ENCODE results near the gene PXT1. TPM values are rescaled to one million over a fixed set of nuclear protein-coding genes. Genes with fewer than 3 reads are reported as not detected.
"Not testable (repeated sequence)": the region's sequence is repeated elsewhere in the genome, so short reads cannot be mapped to it uniquely, and the experiment has no call there.

The PXT1 gene
- polyA plus RNA-seq, 1 donor, result 0.08 TPM

DNA sequence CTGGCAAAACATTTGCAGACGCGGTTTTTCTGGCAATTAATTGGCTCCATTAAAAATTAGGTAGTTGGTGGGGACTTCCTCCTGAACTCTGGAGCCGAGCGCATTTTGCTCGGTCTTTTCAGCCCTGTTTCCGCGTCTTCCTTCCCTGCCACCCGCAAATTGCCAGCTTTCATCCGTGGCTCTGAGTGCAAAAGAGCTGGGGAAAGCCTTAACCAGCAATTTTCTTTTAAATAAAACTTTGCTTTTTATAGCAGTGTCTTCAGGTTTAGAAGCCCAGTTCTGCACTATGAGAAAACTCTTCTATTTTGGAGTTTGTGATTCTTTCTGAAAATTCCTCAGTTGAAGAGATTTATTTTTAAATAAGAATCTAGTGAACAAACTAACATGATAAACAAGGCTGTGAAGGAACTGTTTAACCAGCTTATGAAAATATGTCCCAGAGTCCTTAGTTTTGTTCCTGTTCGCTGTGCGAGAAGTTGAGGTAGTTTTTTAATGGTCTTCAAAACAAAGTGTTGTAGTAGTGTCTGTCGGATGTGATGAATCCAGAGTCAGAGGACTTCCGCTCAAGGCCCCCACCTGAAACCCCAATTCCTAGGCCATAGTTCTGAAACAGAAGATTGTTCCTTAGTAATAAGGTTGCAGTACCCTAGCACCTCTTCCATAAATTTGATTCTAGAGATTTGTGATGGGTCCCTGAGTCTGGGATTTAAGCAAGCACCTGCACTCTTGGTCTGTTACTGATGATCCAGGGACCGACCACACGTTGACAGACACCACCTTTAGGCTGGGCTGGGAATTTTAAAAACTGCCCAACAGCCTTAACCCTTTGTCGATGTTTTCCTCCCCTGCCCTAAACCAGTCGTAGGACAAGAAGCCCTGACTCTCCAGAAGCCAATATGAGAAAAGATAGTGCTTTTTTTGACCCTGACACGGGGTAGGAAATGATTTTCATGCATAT is 1.1 kb upstream of the PXT1 start:
- no peak for DNase-seq (ENCODE audit: low read depth)

DNA sequence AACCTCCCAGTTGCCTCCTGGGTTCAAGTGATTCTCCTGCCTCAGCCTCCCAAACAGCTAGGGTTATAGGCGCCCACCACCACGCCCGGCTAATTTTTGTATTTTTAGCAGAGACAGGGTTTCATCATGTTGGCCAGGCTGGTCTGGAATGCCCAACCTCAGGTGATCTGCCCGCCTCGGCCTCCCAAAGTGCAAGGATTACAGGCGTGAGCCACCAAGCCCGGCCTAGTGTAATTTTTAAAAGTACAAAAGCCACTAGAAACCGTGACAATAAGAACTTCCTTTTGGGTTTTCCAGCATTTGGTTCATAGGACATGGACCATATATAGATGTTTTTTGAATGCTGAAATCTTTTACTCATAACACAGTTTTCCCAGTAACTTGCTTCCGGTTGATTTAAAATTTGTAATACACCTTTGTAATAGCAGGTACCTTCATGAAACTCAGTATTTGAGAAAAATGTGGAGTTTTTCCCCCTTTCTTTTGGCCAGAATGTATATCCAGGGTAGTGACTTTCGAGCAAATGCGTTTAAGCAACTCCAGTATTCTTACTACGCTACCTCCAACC is 467 bp downstream of the PXT1 start:
- no peak for DNase-seq (ENCODE audit: low read depth)

DNA sequence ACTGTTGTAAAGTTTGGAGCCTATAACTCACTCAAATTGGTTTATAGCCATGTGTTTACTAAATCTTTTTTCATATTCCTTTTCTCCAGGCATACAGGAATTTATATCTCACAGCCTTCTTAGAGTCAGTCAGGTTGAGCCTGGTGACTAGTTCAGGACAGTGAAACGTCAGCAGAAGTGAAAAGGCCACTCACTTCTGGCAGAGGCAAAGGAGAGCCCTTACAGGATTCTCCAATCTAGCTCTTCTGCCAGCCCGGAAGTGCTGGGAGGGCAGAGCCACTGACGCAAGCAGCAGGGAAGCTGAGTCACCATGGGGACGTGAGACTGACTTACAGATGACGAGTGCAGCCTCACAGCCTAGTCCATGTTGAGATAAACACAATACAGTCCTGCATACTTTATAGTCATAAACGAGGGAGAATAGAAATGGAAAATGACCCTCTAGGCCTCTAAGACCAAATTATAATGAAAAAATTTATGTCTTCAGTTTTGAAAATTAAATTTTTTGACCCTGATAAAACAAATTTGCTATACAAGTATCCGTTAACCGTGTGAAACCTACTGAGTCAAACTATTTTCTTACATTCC is 1.3 kb downstream of the PXT1 start:
- no peak for DNase-seq (ENCODE audit: low read depth)

DNA sequence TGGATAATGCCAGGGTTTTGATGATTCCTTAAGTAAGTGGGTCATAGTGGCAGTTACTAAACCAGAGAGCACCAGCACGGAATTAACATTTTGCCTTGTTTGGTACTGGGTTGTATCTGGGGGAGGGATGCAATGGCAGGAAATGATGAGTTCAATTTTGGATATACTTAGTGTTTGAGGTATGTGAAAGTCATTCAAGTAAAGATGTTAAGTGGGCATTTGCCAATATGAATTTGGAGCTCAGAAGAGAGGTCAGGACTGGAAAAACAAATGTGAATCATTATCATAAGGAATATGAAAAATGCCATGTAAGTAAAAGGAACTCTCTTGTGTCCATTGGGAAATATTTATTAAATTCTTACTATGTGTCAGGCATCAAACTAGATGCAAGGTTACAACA is 6.2 kb downstream of the PXT1 start:
- no peak for DNase-seq (ENCODE audit: low read depth)

DNA sequence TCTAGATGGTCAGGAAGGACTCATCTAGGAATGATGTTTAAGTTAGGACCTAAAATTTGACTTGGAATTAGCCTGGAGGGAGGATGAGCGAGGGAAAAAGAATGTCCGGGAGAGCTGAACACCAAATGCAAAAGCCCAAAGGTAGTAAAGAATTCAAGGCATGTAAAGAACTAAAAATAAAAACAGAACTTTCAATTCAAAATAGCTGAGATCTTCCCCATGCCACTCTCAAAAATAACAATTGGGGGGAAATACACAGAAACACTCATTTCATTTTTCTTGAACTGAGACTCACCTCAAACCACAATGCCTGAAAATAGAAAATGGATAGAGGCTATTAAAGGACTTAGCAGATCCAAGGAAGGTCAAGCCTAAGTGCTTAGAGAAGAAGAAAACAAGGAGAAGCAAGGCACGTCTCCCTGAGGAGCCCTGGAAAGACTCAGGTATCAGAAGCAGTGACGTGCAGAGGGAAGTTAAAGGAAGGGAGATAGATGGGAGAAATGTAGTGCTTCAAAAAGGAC is 10.4 kb downstream of the PXT1 start:
- DNase-seq (ENCODE audit: low read depth), result no peak

DNA sequence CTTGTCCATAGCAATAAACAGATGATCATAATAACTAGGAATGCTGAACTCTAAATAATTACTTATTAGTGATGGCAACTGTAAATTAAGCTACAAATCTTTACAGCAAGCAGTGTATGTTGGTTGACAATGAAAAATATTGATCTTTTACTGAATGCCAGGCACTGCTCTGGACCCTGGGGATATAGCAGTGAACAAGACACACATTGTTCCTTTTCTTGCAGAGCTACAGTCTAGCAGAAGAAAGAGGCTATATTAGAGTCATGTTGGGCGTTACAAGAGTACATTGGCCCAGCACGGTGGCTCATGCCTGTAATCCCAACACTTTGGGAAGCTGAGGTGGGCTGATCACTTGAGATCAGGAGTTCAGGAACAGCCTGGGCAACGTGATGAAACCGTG is 11.5 kb downstream of the PXT1 start:
- no peak for DNase-seq (ENCODE audit: low read depth)

DNA sequence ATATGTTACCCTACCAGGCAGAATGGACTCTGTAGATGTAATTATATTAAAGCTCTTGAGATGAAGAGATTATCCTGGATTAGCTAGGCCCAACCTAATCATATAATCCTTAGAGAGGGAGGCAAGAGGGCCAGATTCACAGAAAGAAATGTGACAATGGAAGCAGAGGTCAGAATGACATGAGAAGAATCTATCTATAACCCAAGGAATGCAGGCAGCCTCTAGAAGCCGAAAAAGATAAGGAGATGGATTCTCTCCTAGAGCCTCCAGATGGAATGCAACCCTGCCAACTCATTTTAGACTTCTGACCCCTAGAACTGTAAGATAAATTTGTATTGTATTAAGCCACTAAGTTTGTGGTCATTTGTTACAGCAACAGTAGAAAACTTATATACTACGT is 12.3 kb downstream of the PXT1 start:
- no peak for DNase-seq (ENCODE audit: low read depth)

DNA sequence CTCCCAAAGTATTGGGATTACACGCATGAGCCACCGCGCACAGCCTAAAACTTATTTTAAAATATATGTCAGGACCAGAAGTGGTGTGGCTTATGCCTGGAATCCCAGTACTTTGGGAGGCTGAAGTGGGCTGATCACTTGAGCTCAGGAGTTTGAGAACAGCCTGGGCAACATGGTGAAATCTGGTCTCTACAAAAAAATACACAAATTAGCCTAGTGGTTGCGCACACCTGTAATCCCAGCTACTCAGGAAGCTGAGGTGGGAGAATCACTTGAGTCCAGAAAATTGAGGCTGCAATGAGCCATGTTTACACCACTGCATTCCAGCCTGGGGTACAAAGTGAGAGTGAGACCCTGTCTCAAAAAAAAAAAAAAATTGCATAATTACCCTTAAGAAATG is 13.7 kb downstream of the PXT1 start:
- no peak for DNase-seq (ENCODE audit: low read depth)

DNA sequence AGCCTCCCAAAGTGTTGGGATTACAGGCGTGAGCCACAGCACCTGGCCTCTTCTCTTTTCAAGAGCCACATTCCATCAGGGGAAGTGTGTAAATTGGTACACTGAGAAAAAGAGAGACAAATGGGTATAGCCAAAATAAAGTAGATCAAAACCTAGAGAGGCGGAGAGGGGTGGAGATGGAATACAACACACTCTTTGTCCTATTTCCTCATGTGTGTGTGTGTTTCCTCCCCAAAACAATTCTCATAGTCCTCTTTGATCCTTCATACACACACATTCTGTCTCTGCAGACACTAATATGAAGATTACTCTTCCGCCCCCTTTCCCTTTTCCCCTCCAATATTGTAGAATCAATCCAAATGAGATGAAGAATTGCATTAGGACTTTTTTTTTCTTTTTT is 16.0 kb downstream of the PXT1 start:
- DNase-seq (ENCODE audit: low read depth), result no peak

DNA sequence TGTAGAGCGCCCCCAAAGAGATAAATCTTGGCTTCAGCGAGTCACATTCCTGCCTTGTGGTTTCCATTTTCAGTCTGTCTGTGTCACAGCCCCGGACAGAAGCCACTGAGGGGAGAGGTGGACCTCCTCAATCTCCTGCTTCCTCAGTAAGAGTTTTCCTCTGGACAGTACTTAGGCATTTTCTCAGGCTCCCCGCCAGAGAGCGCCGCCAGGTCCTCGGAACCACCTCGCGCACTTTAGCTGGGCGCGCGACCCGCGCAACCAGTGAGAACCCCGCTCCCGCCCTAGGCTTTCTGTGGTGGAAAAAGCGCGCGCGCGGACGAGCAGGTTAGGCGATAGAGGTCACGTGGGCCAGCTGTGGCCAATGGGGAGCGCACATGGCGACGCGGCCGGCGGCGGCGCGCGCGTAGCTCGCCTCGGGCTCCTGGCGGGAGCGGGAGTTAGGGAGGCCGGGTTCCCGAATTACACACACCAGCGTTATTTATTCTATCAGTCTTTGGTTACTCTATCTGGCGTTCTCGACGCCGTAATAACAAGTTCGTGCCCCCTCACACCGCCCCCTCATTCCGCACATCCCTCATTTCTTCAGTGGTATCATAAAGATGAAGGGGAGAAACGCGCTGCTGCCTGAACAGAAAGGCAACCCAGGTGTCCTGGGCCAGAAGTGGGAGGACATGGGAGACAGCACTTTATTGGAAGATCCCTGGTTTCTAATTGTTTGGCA is 19.4 kb downstream of the PXT1 start:
- DNase-seq (ENCODE audit: low read depth), result peak; percentile 93

DNA sequence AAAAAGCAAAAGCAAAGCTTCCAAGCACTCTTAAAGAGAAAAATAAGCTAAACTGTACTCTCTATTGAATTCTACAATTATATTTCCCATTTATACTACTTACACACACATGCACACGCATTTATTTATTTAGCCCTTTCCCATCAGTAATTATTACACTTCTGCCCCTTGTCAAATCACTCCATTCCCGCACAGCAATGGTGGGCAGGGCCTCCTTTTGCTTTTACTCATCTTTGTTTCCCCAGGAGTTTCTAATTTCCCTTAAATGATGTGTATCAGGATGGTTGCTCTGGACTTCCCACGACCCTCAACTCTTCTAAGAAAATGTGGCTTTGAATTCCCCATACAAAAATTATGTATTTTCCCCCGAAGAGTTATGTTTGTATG is 19.9 kb downstream of the PXT1 start:
- DNase-seq (ENCODE audit: low read depth), result no peak

DNA sequence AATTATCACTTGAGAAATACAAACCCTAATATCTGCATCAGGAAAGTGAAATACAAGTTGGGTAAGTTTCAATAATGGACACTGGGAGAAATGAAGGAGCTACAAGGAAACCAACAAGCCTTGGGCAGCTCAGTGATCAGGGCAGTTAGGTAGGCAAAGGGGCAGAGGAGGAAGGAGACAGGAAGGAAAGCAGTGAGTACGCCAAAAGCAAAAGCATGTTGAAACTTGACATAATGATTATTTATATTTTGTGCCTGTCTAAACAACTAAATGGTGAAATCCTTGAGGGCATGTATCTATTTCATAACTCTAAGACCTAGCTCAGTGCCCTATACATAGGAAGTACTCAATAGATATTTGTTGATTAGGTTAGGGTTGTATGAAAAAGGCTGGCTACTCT is 23.3 kb downstream of the PXT1 start:
- DNase-seq (ENCODE audit: low read depth), result no peak

DNA sequence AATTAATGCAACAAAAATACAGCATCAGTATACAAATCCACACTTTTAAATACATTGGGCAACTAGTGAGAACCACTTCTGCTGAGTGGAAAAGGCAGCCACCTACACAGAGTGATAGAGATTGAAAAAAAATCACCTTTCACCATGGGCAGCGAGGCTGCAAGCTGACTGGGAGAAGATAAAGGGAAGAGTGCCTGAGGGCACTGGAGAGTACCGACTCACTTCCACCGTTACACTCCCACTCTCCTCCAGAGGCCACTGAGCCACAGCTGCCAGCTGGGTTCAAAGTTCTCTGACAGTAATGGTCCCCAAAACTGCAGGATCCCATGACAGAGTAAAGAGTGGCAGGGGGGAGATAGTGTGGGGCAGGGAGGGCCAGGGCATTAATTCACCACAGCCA is 24.1 kb downstream of the PXT1 start:
- no peak for DNase-seq (ENCODE audit: low read depth)

DNA sequence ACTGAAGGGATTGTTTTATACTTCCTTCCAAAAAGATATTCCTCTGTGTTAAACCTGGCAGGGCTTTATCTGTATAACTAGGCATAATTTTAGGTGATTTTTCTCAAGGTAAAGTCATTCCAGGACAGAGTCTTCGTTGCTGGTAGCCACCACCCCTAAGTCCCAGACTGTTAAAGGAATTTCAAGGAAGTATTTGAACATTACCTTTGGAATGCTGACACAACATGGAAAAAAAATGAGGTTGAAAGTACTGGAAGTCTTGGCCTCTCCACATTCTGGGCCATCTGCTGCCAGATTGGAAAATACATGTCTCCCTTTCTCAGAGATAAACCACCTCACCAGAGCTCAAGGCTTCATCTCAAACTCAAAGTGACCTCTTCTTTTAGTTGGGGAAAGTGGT is 28.2 kb downstream of the PXT1 start:
- DNase-seq (ENCODE audit: low read depth), result no peak

DNA sequence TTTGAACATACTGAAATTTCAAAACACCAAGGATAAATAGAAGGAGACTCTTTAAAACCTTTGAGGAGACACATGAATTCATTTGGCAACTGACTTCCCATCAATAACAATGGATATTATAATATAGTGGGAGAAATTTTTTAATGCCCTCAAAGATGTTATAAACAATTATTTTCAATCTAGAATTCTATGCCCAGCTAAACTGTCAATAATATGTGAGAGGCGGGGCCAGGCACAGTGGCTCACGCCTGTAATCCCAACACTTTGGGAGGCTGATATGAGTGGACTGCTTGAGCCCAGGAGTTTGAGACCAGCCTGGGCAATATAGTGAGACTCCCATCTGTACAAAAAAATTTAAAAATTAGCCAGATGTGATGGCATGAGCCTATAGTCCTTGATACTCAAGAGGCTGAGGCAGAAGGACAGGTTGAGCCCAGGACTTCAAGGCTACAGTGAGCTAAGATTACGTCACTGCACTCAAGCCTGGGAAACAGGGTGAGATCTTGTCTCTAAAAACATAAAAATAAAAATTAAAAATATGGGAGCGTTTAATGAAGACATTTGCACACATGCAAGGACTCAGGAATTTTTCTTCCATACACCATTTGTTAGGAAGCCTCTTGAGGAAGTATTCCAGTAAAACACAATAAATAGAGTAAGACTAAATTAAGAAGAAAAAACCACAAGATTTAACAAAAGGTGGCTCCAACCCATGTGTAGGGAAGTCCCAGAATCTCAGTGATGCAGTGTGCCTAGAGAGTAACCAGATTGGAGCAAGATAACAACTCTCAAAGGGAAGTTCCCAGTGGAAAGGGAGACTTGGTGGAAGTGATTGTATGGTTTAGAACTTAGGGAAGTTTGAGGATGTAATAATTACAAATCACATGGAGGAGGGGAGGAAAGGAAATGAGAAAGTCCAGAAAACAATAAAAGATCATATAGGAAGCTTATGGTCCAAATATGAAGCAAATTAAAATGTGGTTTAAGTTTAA is 28.9 kb downstream of the PXT1 start:
- no peak for DNase-seq (ENCODE audit: low read depth)

DNA sequence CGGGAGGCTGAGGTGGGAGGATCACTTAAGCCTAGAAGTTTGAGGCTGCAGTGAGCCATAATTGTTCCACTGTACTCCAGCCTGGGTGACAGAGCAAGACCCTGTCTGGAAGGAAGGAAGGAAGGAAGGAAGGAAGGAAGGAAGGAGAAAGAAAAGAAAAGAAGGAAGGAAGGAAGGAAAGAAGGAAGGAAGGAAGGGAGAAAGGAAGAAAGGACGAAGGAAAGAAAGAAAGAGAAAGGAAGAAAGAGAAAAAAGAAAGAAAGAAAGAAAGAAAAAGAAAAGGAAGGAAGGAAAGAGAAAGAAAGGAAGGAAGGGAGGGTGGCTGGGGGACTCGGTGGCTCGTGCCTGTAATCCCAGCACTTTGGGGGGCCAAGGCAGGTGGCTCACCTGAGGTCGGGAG is 32.9 kb downstream of the PXT1 start:
- not testable (repeated sequence) for DNase-seq (ENCODE audit: low read depth)

DNA sequence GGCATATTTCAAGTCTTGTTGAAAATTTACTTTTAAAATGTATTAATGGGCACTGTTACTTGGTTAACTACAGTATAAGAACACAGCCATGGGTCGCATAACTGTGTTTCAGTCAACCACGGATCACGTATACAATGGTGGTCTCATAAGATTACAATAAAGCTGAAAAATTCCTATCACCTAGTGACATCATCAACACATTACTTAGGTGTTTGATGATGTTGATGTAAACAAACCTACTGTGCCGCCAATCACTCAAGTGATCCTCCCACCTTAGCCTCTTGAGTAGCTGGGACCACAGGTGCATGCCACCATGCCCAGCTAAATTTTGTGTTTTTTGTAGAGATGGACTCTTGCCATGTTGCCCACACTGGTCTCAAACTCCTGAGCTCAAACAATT is 38.5 kb downstream of the PXT1 start:
- no peak for DNase-seq (ENCODE audit: low read depth)

DNA sequence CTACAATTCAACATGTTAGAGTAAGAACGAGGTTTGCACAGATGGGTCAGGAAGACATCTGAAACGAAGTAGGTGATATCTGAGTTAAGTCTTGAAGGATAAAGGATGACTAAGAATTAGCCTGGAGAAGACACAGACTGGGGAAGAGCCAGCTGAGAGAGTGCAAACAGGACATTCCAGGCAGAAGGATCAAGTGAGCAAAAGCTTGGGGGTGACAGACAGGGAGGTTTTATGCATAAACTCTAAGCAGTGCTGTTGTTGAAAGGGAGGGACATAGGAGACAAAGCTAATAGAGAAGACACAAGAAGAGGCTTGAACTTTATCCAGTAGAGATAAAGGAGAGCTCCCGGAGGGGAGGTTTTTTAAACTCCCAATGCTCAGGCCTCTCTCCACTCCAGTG is 40.2 kb downstream of the PXT1 start:
- no peak for DNase-seq (ENCODE audit: low read depth)

DNA sequence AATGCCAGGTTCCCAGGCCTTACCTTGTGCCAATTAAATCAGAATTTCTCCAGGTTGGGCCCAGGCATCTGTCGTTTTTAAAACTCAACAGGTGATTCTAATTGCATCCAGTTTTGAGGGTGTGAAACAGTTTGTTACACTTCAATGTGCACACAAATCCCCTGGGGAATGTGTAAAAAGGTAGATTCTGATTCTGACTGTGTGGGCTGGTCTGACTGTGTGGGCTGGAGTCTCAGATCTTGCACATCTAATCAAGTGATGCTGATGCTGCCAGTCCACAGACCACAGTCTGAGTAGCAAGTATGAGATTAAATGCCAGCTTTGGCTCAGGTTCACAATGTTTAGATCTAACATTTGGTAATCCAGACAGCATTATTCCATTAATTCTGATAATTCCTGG is 42.7 kb downstream of the PXT1 start:
- DNase-seq (ENCODE audit: low read depth), result no peak

DNA sequence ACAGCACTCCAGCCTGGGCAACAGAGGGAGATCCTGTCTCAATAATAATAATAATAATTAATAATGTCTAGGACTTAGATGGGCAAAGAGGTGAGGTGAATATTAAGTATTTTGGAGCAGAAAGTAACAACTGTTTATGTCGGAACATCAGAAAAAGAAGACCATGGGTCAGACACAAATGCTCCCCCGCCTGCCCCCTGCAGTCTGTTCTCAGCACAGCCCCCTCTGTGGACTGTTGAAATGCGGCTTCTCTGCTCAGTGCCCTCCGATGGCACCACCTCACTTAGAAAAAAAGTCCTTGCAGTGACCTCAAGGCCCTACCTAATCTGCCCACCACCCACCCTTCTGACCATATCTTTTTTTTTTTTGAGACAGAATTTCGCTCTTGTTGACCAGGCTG is 50.0 kb downstream of the PXT1 start:
- DNase-seq (ENCODE audit: low read depth), result no peak

DNA sequence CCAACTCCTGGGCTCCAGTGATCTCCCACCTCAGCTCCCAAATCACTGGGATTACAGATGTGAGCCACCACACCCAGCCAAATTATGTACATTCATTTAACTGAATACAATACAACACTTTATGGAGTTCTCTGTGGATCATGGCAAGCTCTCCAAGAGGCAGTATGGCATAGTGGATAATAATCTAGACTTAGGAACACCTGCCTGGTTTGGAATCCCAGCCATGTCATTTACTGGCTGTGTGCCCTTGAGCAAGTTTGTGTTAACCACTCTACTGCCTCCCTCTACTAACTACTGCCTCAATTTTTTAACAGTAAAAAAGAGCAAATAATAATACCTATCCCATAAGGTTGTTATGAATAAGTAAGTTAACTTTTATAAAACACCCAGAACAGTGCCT is 53.3 kb downstream of the PXT1 start:
- no peak for DNase-seq (ENCODE audit: low read depth)

Measured in forelimb muscle (tissue), 1 donor.